ENCODE data around the gene CYP2D6. TPM values are rescaled to one million over a fixed set of nuclear protein-coding genes. Genes with fewer than 3 reads are reported as not detected.

CYP2D6 gene
- total RNA-seq, 1 experiment from 2014 or later, result 1.7 TPM

- no peak for DNase-seq (ENCODE audit: low spot score)
- Mint-ChIP-seq H3K9me3 (no peaks in the 10 kb centered on the region), H3K36me3 (peaks cover 10% of the 10 kb centered on the region; the same call in 1 of the 2 replicates), H3K4me1 (peaks cover 23% of the 10 kb centered on the region), H3K27me3 (ENCODE audit: low read depth) (no peaks in the 10 kb centered on the region), H3K27ac (no peak overlapping the region; the same call in 1 of the 2 replicates), H3K4me3 (no peak overlapping the region)
- TF ChIP-seq TP53 (CRISPR knock-in tag; IDR thresholded peaks at IDR 0.05), result no peak
- no peak for TF ChIP-seq NFYB (CRISPR knock-in tag; conservative IDR thresholded peaks at IDR 0.05; ENCODE audit: low read depth)
- TF ChIP-seq ATF2 (CRISPR knock-in tag; IDR thresholded peaks at IDR 0.05; ENCODE audit: borderline replicate concordance, low read depth), result no peak
- TF ChIP-seq SMAD4 (CRISPR knock-in tag; IDR thresholded peaks at IDR 0.05), result no peak
- TF ChIP-seq USF1 (CRISPR knock-in tag; IDR thresholded peaks at IDR 0.05), result no peak
- TF ChIP-seq ZNF512 (CRISPR knock-in tag; IDR thresholded peaks at IDR 0.05; ENCODE audit: borderline replicate concordance), result no peak
- no peak for TF ChIP-seq ATF1 (CRISPR knock-in tag; IDR thresholded peaks at IDR 0.05)
- TF ChIP-seq GTF2I (CRISPR knock-in tag; conservative IDR thresholded peaks at IDR 0.05), result no peak
- TF ChIP-seq MAX (CRISPR knock-in tag; IDR thresholded peaks at IDR 0.05), result no peak
- TF ChIP-seq AR (CRISPR knock-in tag; IDR thresholded peaks at IDR 0.05), result no peak
- no peak for TF ChIP-seq JUN (CRISPR knock-in tag; IDR thresholded peaks at IDR 0.05)
- no peak for TF ChIP-seq CREM (CRISPR knock-in tag; IDR thresholded peaks at IDR 0.05)
- TF ChIP-seq RORB (CRISPR knock-in tag; IDR thresholded peaks at IDR 0.05), result no peak
- no peak for TF ChIP-seq OVOL2 (CRISPR knock-in tag; IDR thresholded peaks at IDR 0.05; ENCODE audit: borderline replicate concordance)
- no peak for TF ChIP-seq KAT7 (CRISPR knock-in tag; IDR thresholded peaks at IDR 0.05; ENCODE audit: borderline replicate concordance)
- TF ChIP-seq STAT6 (CRISPR knock-in tag; conservative IDR thresholded peaks at IDR 0.05; ENCODE audit: low read depth), result no peak
- no peak for TF ChIP-seq SP1 (CRISPR knock-in tag; conservative IDR thresholded peaks at IDR 0.05)
- no peak for TF ChIP-seq ZBTB43 (CRISPR knock-in tag; IDR thresholded peaks at IDR 0.05)
- TF ChIP-seq ZSCAN18 (CRISPR knock-in tag; IDR thresholded peaks at IDR 0.05), result no peak
- ATAC-seq, result no peak
- ChIA-PET POLR2A (interaction anchor here (0.6 kb wide), 1 partner anchor 277 kb away, joined by 4 read pairs; no protein-coding TSS in a partner anchor), CTCF (no interaction called here)
Observed at GRCh38 chr22:42167066-42167465, 36.5 kb upstream of the CYP2D6 start.
